GM18868 (cell line): ENCODE measurements around the gene MGAT4A.

ENCODE experiments used
- ATAC-seq: cut with Tn5 transposase; IDR thresholded peaks from one replicate; pipeline ENCODE4 v1.9.1; 2021; ENCODE audit warnings: mild to moderate bottlenecking, moderate library complexity; ENCODE audit not compliant: unreplicated experiment

The MGAT4A gene

DNA sequence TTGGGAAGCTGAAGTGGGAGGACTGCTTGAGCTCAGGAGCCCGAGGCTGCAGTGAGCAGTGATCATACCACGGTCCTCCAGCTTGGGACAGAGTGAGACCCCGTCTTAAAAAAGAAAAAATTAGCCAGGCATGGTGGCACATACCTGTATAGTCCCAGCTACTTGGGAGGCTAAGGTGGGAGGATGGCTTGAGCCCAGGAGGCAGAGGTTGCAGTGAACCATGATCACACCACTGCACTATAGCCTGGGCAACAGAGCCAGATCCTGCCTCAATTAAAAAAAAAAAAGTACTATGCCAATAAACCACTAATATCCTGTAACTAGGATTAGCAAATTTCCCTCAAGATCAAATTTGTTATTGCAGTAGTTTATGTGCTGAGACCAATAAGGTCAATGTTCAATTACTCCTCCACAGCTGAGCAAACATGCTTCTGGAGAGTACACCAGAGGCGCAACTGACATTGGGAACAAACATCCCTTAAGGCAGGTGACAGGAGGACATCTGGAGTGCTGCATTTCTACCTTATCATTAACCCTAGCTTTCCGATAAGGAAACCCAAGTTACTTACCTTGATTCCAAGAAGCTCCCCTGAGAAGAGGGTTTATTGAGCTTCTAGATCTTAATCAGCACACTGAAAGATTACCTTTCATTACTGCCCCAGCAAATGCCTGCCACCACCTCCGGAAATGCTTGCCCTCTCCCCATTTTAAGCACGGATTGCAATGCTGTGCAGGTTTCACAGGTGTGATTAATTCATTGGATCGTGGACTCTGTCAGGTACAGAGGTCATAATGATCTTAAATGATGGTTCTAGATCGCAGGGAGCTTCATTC, 26.2 kb downstream of the MGAT4A start:
- no peak for ATAC-seq

DNA sequence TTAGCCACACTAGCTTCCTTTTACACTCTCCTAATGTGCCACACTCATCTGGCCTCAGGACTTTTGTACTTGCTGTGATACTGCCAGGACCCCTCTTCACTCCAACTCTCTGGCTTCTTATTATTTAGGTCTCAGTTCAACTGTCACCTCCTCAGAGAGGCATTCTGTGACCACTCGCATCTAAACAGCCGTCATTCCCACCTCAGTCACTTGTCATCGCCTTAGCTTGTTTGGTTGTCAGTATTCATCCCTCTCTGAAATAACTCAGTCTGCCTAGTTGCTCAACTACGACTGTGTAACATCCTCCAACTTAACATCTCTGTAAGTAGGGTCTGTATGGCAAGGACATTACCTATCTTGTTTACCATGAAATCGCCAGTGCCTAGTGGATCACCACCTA, 27.2 kb downstream of the MGAT4A start:
- no peak for ATAC-seq

DNA sequence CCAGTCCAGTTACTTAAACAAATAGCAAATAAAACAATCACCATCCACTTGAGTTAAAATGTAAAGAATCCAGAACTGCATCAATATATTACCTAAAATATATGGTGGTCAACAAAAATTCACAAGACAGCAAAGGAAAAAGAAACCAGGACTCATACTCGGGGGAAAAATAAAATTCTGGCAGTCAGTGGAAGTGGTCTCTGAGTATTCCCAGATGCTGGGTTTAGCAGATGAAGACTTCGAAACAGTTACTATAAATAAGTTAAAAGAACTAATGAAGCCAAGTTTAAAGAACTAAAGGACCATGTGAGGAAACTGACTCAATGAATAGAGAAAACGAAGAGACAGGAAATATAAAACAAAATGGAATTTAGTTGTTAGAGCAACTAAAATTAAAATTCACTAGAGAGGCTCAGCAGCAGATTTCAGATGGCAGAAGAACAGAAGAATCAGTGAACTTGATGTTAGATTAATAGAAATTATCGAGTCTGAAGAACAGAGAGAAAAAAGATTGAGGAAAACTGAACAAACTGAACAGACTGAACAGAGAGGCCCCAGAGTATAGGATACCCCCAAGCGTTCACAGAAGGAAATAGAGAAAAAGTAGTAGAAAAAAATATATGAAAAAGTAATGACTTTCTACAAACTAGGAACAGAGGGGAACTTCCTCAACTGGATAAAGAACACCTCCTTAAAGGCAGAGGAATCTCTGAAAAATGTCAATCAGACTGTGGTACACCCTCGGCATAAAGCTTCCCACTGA, 27.9 kb downstream of the MGAT4A start:
- no peak for ATAC-seq

DNA sequence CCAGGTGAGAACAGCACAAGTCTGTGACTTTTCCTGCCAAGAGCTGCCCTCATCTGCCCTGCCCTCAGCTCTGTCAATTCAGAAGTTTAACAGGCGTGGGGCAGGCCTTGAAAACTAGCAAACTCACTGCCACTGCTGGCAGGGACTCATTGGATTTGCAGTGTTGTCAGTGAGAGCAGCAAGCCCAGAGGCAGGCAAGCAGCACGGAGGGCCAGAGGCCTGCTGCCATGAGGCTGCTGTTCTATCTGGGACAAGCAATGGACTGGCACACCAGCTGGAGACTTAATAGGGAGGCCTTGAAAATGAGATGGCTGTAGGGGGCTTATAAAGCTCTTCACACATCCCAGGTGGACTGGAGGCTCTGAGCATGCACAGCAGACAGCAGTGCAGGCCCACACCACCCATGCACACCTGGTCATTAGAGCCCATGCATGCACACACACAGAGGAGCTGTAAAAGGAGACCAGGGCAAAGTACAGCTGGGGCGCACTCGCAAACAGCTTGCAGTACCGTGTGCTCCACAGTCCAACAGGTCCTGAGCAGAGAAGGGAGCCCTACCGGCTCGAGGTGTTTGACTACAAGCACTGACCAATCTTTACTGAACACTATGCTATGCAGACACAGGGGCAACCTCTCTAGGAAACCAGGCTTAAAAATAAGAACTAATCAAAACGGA, 28.7 kb downstream of the MGAT4A start:
- no peak for ATAC-seq

DNA sequence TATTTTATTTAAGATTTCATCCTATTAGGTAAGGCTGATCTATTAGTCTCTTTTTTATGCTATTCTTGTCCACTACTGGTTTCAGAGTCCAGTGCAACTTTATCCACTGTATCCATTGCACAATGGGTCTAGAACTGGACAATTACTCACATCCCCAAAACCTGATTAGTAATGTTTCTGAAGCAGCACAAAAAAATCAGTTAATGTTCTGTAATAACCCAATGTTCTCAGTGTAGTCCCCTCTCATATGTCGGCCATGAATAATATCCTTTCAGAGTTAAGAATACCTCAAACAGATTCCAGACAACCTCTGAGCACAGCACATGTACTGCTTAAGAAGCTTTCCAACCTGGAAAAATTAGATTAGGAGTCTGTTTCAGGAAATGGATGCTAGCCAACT, 29.7 kb downstream of the MGAT4A start:
- ATAC-seq = no peak

DNA sequence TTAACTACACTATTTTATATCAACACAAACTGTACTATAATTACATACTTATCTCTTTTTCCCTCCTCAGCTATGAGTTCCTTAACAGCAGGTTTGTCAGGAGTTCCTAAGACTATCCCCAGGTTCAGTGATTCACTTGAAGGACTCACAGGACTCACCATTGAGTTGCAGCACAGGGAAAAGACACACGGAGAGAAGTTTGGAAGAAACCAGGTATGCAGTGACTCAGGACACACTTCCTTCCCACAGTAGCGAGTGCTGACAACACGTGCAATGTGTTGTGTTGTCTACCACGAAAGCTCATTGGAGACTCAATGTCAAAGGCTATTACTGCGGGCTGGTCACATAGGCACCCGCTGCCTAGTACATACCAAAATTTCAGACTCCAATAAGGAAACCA, 32.0 kb downstream of the MGAT4A start:
- ATAC-seq = no peak

DNA sequence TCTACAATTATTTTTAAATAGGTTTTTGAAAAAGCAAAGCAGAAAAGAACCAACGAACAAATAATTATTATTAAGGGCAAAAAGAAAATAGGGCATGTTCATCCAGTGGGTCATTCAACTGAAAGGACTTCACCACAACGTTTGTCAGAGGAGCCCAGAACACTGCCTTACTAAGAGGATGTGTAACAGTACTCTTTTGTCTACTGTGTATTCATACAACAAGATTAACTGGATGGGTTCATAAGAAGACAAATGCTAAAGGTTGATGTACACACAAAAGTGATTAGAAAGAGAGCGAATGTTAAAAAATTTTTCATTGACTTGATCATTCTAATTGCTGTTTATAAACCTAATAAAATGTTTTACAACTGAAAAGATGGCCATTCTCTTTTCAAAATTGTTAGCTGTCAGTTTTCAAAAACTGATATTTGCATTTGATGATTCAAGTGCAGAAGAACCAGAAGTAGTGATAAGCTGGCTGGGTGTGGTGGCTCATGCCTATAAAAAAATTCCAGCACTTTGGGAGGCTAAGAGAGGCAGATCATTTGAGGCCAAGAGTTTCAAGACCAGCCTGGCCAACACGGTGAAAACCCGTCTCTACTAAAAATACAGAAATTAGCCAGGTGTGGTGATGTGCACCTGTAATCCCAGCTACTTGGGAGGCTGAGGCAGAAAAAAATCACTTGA, 33.1 kb downstream of the MGAT4A start:
- no peak for ATAC-seq

DNA sequence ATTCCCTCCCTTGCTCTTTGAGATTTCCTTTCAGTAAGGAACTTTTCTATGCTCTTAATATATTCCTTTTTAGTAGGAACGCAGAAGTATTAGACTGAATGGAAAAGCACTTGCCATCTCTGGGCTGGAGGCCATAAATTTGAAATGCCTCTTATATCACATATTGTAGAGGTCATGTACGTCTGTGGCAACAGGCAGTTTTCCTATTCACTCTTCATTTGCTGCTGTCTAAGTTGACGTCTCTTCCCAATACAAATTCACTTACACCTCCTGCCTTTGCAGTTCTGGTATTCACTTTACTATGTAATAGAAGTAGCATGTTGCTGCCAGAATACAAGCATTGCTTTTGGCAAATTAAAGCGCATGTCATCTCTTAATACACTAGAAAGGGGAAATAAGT, 34.7 kb downstream of the MGAT4A start:
- no peak for ATAC-seq

DNA sequence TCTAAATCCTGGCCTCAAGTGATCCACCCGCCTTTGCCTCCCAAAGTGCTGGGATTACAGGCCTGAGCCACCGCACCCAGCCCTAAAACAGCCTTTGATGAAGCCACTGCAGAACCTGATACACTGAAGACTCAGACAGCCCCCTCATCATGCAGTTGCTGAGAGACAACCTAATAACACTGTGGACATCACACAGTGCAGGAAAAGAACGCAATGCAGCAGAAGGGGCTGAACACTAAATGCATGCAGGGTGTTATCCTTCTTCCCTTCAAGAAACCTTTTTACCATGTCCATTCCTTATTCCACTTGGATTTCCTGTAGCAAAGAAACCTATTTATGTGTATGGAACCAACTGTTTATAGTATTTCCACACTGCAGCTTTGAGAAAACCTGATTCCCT, 35.7 kb downstream of the MGAT4A start:
- no peak for ATAC-seq

DNA sequence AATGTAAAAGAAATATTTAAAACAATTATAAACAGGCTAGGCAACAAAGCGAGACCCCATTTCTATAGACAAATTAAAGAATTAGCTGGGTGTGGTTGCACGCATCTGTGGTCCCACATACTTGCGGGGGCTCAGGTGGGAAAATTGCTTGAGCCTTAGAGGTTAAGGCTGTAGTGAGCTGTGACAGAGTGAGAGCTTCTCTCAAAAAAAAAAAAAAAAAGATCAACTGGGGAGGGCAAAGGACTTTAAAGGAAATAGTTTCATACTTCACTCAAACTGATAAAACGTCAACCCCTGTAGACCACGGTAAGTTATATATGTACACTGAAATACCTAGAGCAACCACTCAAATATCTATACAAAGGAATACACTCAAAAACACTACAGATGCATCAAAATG, 37.5 kb downstream of the MGAT4A start:
- ATAC-seq = no peak

DNA sequence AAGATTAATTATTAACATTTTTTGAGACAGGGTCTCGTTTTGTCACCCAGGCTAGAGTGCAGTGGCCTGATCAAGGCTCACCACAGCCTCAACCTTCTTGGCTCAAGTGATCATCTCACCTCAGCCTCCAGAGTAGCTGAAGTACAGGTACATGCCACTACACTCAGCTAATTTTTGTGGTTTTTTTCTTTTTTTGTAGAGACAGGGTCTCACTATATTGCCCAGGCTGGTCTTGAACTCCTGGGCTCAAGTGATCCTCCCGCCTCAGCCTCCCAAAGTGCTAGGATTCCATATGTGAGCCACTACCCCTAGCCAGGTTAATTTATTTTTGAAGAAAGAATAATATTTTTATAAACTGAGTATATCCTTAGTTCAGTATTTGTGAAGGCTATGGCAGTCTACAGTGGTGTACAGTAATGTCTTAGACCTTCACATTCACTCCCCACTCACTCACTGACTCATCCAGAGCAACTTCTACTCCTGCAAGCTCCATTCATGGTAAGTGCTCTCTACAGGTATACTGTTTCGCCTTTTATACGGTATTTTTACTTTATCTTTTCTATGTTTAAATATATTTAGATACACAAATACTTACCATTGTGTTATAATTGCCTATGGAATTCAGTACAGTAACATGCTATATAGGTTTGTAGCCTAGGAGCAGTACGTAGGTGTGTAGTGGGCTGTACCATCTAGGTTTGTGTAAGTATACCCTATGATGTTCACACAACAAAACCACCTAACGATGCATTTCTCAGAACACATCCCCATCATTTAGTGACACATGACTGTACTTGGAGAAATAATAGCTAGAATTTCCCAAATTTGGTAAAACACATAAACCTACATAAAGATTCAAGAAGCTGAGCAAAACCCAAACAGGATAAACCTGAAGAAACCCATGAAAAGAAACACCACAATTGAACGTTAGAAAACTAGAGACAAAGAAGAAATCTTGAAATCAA, 38.6 kb downstream of the MGAT4A start:
- ATAC-seq = no peak

DNA sequence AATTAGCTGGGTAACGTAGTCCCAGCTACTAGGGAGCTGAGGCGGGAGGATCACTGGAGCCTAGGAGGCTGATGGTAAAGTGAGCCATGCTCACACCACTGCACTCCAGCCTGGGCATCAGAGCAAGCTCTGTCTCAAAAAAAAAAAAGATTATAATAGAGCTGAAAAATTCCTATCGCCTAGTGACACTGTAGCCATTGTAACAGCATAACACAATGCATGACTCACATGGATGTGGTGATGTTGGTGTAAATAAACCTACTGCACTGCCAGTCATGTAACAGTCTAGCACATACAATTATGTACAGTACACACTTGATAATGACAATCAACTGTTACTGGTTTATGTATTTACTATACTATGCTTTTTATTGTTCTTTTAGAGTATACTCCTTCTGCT, 39.6 kb downstream of the MGAT4A start:
- no peak for ATAC-seq

DNA sequence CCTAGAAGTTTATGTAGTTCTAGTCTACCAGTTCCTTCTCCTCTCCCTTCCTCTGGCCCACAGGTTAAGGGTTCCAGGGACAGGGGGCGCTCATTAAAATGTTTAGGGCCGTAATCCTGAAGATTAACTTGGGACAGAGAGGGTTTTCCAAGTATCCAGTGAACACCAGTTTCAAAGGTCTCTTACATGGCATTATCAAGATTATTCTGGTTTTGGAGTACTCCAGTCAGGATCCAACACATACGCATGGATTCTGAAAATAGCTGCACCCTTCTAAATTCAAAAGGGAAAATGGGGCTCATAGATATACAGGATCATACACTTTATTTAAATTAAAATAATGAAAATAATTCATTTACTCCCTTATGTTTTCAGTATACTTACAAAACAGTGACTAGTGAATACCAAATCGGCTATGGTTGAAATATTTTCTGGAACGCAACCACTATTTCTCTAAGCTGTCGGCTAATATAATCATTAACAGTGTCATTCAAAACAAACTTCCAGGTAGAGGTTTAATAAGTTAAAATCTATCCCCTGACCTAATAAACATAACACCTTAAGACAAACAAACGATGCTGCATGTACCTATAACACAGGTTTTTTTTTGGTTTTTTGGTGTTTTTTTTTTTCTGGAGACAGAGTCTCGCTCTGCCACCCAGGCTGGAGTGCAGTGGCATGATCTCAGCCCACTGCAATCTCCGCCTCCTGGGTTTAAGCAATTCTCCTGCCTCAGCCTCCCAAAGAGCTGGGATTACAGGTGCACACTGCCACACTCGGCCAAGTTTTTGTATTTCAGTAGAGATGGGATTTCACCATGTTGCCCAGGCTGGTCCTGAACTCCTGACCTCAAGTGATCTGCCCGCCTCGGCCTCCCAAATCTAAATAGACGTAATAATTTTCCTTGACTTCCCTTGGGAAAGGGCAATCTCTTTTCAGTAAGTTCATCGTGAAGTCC, 44.7 kb downstream of the MGAT4A start:
- no peak for ATAC-seq

DNA sequence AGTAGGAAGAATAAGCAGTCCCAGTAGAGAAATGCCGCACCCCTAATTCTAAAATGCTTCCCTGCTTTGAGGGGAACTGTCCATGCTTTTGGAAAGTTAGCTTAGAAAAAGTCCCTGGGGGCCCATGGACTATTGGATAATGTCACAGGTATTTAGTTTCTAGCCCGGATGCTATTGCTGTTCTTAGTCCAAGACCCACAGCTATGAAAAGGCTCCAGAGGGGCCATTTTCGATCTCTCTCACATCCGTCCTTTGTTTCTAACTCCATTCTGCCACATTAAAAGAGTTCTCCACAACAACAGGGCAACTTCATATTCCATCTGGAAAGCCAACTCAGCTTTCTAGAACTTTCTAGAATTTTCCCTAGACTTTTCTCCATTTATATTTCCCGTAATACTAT, 47.2 kb downstream of the MGAT4A start:
- no peak for ATAC-seq

DNA sequence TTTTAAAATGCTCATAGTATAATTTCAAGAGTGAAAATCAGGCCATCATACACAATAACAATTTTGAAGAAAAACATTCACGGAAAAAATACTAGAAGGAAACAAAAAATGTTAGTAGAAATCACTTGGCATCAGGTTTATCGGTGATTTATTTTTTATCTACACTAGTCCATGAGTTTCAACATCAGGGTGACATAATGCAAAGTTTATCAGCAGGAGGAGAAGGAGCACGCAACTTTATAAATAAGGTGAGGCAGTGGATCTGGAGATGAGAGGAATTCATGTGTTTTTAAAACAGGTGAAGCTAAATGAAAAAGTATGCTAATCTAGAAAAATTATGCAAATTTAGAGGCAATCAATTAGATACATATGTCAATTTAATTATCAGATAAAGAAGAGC, 54.2 kb downstream of the MGAT4A start:
- ATAC-seq = no peak

DNA sequence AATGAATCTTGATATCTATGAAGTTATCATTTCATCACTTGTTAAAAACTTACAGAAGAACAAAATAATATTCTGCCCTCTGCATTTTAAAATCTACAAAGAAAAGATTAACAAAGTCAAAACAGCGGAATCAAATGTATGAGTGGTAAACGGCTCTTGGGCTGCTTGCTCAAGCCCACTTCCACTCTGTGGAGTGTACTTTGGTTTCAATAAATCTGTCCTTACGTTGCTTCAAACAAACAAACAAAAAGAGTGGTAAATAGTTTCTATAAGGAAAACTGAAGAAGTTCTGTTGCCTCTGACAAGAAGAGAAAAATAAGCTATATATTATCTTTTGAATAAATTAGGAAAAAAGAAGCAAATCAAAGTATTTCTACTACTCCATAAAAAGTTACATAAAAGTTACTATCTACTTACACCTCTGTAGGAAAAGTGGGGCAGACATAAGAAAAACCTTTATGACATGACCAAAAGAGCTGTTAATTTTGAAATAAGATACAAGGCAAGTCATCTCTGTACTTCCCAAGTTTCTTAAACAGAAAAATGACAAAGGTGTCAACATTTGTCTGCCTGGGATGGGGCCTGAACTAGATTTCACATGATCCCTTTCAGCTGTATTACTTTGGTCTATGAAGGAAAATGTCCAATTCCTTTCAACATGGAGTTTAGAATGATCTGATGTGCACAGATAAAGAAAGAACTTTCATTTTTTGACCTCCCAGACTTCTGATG, 56.5 kb downstream of the MGAT4A start:
- ATAC-seq = no peak

DNA sequence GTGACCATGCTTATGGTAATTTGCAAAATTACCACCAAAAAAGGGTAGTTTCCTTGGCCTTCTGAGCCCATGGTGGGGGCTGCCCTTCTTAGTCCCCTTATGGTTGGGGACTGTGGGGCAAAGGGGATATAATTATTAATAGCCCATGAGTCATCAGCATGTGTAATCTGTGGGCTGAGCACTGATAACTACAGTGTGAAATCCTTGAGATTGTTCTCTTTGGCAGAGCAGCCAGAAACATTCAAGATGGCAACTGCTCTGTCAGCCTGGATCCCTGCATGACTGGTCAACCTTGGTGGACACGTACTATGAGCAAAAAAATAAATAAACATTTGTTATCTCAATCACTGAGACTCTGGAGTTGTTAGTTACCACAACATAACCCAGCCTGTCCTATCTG, 61.3 kb downstream of the MGAT4A start:
- ATAC-seq = no peak

DNA sequence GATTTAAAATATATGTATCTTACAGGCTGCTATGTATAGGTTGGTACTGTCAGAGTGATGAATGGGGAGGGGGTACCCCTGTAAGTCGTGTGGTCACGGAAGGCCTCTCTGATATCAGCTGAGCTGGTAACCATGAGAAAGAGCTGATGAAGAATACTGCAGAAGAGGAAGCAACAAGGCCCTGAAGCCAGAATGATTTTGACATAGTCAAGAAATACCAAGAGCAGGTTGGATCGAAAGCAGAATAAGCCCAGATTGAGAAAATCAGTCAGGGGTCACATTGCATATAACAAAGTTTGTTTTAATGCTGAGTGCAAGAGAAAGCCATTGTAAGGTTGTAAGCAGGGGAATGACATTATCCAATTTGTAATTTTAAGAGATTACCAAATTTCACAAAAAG, 65.3 kb downstream of the MGAT4A start:
- no peak for ATAC-seq
